ENCODE measurements around the gene CA11.

- TF ChIP-seq CTCF (IDR thresholded peaks at IDR 0.05) (no peak), POLR2A (IDR thresholded peaks at IDR 0.05) (no peak)
These were observed 22.3 kb upstream of the CA11 start for GRCh38 chr19:48668332-48668731.

Data from transverse colon (tissue), 3 donors.